Glomerular visceral epithelial cell (primary cell): ENCODE measurements around the gene ANO1.
"Not testable (repeated sequence)": the region's sequence is repeated elsewhere in the genome, so short reads cannot be mapped to it uniquely, and the experiment has no call there.

ENCODE experiments used
- DNase-seq: peaks from one replicate; pipeline ENCODE4 v3.0.0-alpha.2; 2016; ENCODE audit errors: extremely low spot score

Gene ANO1

GRCh38 chr11:70191495-70192140 is 113.5 kb downstream of the ANO1 start:
- peak; percentile 60 for DNase-seq

- no peak for DNase-seq
These were observed 114.7 kb downstream of the ANO1 start for GRCh38 chr11:70192666-70193410.

- no peak for DNase-seq
These were observed 115.5 kb downstream of the ANO1 start for GRCh38 chr11:70193411-70194292.

- no peak for DNase-seq
These were observed 117.0 kb downstream of the ANO1 start for GRCh38 chr11:70194792-70195791.

- DNase-seq, result no peak
These were observed 122.2 kb downstream of the ANO1 start for GRCh38 chr11:70200212-70200844.

GRCh38 chr11:70201047-70201446 is 122.9 kb downstream of the ANO1 start:
- DNase-seq, result not testable (repeated sequence)

GRCh38 chr11:70201882-70202861 is 124.1 kb downstream of the ANO1 start:
- peak; percentile 59 for DNase-seq

GRCh38 chr11:70202920-70203750 is 125.0 kb downstream of the ANO1 start, which contains the start of gene FADD:
TSS of gene FADD (plus strand) at chr11:70203296. CDS start at chr11:70203460, 164 bp downstream.
- peak; percentile 92 for DNase-seq

- DNase-seq, result peak; percentile 89
These were observed 125.8 kb downstream of the ANO1 start for GRCh38 chr11:70203751-70204465.

- no peak for DNase-seq
These were observed 126.3 kb downstream of the ANO1 start for GRCh38 chr11:70204466-70204799.

- DNase-seq, result no peak
These were observed 127.1 kb downstream of the ANO1 start for GRCh38 chr11:70205049-70205725.

- DNase-seq, result no peak
These were observed 127.6 kb downstream of the ANO1 start for GRCh38 chr11:70205766-70206165.

- no peak for DNase-seq
These were observed 128.3 kb downstream of the ANO1 start for GRCh38 chr11:70206226-70206981.

GRCh38 chr11:70206982-70207376 is 128.9 kb downstream of the ANO1 start:
- DNase-seq, result no peak

- no peak for DNase-seq
These were observed 129.5 kb downstream of the ANO1 start for GRCh38 chr11:70207531-70208131.

GRCh38 chr11:70209391-70209912 is 131.3 kb downstream of the ANO1 start:
- DNase-seq, result no peak
